GM19099 (cell line): ENCODE results near the gene VEZT.

ENCODE experiments used
- POLR2A ChIP-seq: IDR thresholded peaks from 3 replicates; pipeline ENCODE4 v1.6.1; 2011; ENCODE audit warnings: low read depth; ENCODE audit not compliant: insufficient read length; ENCODE audit errors: extremely low read depth

VEZT gene

GRCh38 chr12:95192271-95192670 is 25.3 kb upstream of the VEZT start:
- no peak for TF ChIP-seq POLR2A

- no peak for TF ChIP-seq POLR2A
Measured at GRCh38 chr12:95193139-95193538, 24.5 kb upstream of the VEZT start.

- TF ChIP-seq POLR2A = no peak
Measured at GRCh38 chr12:95195122-95195521, 22.5 kb upstream of the VEZT start.

GRCh38 chr12:95197636-95198035 is 20.0 kb upstream of the VEZT start:
- TF ChIP-seq POLR2A = no peak

- no peak for TF ChIP-seq POLR2A
Measured at GRCh38 chr12:95198914-95199313, 18.7 kb upstream of the VEZT start.

- TF ChIP-seq POLR2A = no peak
Measured at GRCh38 chr12:95200128-95200894, 17.3 kb upstream of the VEZT start.

GRCh38 chr12:95201056-95201670 is 16.4 kb upstream of the VEZT start:
- no peak for TF ChIP-seq POLR2A

- TF ChIP-seq POLR2A = no peak
Measured at GRCh38 chr12:95202691-95203486, 14.7 kb upstream of the VEZT start.

- no peak for TF ChIP-seq POLR2A
Measured at GRCh38 chr12:95203487-95204030, 14.0 kb upstream of the VEZT start.

- no peak for TF ChIP-seq POLR2A
Measured at GRCh38 chr12:95204141-95204866, 13.3 kb upstream of the VEZT start.

- TF ChIP-seq POLR2A = no peak
Measured at GRCh38 chr12:95205016-95205624, 12.5 kb upstream of the VEZT start.

GRCh38 chr12:95205685-95206084 is 11.9 kb upstream of the VEZT start:
- no peak for TF ChIP-seq POLR2A

GRCh38 chr12:95206916-95207315 is 10.7 kb upstream of the VEZT start:
- TF ChIP-seq POLR2A = no peak

GRCh38 chr12:95207407-95207806 is 10.2 kb upstream of the VEZT start:
- no peak for TF ChIP-seq POLR2A

GRCh38 chr12:95208678-95209077 is 8.9 kb upstream of the VEZT start:
- no peak for TF ChIP-seq POLR2A

- no peak for TF ChIP-seq POLR2A
Measured at GRCh38 chr12:95212586-95212985, 5.0 kb upstream of the VEZT start.
